K562 (cell line): Measurements from ENCODE around the gene VPS37B. TPM values are rescaled to one million over a fixed set of nuclear protein-coding genes. Genes with fewer than 3 reads are reported as not detected.

ENCODE experiments used
- CREBBP ChIP-seq: IDR thresholded peaks from one replicate; pipeline ENCODE4 v1.6.1; 2012; ENCODE audit warnings: low read depth, mild to moderate bottlenecking, control low read depth, inconsistent platforms, low read length
- DACH1 ChIP-seq: fragments of 450-650 bp; IDR thresholded peaks from 2 replicates; pipeline ENCODE4 v1.6.1; 2018; ENCODE audit not compliant: partially characterized antibody
- FOS ChIP-seq: IDR thresholded peaks from 3 replicates; pipeline ENCODE4 v1.6.1; 2011; ENCODE audit not compliant: insufficient read length; ENCODE audit errors: extremely low read depth
- FOXP4 ChIP-seq: sonication (generic); formaldehyde crosslinking; IDR thresholded peaks from 2 replicates; pipeline ENCODE4 v1.8.0; 2022; ENCODE audit warnings: mild to moderate bottlenecking, missing genetic modification reagents, borderline replicate concordance
- HNRNPH1 ChIP-seq: fragments of 200-400 bp; formaldehyde crosslinking; optimal IDR thresholded peaks from 2 replicates; pipeline ENCODE3; 2017; ENCODE audit warnings: low read depth, mild to moderate bottlenecking, low read length, moderate library complexity
- JUN ChIP-seq, 2 experiments: sonication (generic) in 1 of 2; formaldehyde crosslinking in 1 of 2; IDR thresholded peaks; 2 replicates each; pipeline versions ENCODE4 v1.6.1 to v1.8.0; 2012 to 2022; ENCODE audit warnings: borderline replicate concordance in 2 of 2, mild to moderate bottlenecking in 2 of 2, improper control_type of control experiment in 1 of 2, low read depth in 1 of 2, low read length in 1 of 2, missing genetic modification reagents in 1 of 2
- SPI1 ChIP-seq: IDR thresholded peaks from 2 replicates; pipeline ENCODE4 v1.6.1; 2011; ENCODE audit warnings: low read depth, low read length, control low read depth, borderline replicate concordance
- STAT5B ChIP-seq: fragments of 250-450 bp; sonication (Bioruptor Pico); IDR thresholded peaks from 2 replicates; pipeline ENCODE4 v1.8.0; 2021; ENCODE audit warnings: mild to moderate bottlenecking, inconsistent platforms
- ZNF253 ChIP-seq: fragments of 250-450 bp; sonication (Bioruptor Pico); conservative IDR thresholded peaks from 2 replicates; pipeline ENCODE4 v1.6.1; 2021; ENCODE audit warnings: mild to moderate bottlenecking
- polyA plus RNA-seq, 8 experiments: library from polyadenylated mRNA; depleted of rRNA in 4 of 8; stranded (reverse) in 5 of 8; unstranded in 3 of 8; fragments of >200 nt; fragmentation: Nextera tagmentation in 2 of 8; fragmentation: Illumina TruSeq in 1 of 8; extraction: Ambion mirVana in 2 of 8; extraction: Trizol in 1 of 8; gene quantifications; 2 replicates each; pipeline versions ENCODE4 v1.2.1 to v1.2.3, GENCODE V29; 2011 to 2014; ENCODE audit warnings: inconsistent platforms in 1 of 8, missing spikeins in 1 of 8
- total RNA-seq, 7 experiments: library from RNA; depleted of rRNA in 6 of 7; stranded (reverse); fragments of >200 nt in 6 of 7; fragmentation: Illumina TruSeq in 2 of 7; extraction: Trizol in 2 of 7; gene quantifications; 2 replicates each; pipeline versions ENCODE4 v1.2.1 to v1.2.3, GENCODE V29; 2011 to 2021; ENCODE audit warnings: low replicate concordance in 1 of 7
- TF ChIP-seq, protein P1 (sequence below): fragments of 450-650 bp; IDR thresholded peaks from 2 replicates; pipeline ENCODE4 v1.6.1; 2016
- TF ChIP-seq, protein P2 (sequence below): fragments of 450-650 bp; formaldehyde crosslinking; IDR thresholded peaks from 2 replicates; pipeline ENCODE4 v1.4.0; 2020; ENCODE audit warnings: mild to moderate bottlenecking, mixed read lengths

VPS37B gene
- total and polyA plus RNA-seq, 9 of the 15 experiments (the other 6 are each of a cell fraction or from before 2014, with no cell fraction given): 0.28 to 37.4 (median 17.9) TPM

DNA sequence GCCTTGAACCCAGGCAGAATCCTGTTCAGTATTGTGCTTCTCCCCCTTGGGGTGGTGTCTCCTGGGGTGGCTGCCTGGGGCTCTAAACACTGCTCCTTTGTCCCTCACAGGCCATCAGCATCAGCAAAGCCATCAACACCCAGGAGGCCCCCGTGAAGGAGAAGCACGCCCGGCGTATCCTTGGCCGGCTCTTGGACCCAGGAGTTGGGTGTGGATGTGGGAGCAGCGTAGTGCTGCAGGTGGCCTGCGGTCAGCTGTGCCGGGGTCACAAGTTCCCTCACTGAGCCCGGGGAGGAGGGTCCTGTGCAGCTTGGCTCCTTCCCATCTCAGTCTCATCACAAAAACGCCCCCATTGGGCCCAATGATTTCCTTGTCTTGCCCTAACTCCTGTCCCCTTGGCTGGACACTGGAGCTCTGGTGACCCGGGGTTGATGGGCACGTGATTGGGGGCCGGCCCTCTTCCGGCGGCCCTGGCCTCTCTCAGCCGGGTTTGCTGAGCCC is 48.0 kb downstream of the VPS37B start (continued):
- no peak for TF ChIP-seq JUN (IDR thresholded peaks at IDR 0.05; ENCODE audit: borderline replicate concordance, low read depth, low read length)
- TF ChIP-seq JUN (CRISPR knock-in tag; IDR thresholded peaks at IDR 0.05; ENCODE audit: borderline replicate concordance): no peak
- TF ChIP-seq DACH1: no peak
- TF ChIP-seq, protein P1, sequence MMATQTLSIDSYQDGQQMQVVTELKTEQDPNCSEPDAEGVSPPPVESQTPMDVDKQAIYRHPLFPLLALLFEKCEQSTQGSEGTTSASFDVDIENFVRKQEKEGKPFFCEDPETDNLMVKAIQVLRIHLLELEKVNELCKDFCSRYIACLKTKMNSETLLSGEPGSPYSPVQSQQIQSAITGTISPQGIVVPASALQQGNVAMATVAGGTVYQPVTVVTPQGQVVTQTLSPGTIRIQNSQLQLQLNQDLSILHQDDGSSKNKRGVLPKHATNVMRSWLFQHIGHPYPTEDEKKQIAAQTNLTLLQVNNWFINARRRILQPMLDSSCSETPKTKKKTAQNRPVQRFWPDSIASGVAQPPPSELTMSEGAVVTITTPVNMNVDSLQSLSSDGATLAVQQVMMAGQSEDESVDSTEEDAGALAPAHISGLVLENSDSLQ: no peak
- no peak for TF ChIP-seq SPI1
- no peak for TF ChIP-seq ZNF253 (CRISPR knock-in tag)
- TF ChIP-seq CREBBP: no peak
- no peak for TF ChIP-seq FOS
- TF ChIP-seq FOXP4 (CRISPR knock-in tag): no peak
- no peak for TF ChIP-seq STAT5B (CRISPR knock-in tag)
- TF ChIP-seq, protein P2, sequence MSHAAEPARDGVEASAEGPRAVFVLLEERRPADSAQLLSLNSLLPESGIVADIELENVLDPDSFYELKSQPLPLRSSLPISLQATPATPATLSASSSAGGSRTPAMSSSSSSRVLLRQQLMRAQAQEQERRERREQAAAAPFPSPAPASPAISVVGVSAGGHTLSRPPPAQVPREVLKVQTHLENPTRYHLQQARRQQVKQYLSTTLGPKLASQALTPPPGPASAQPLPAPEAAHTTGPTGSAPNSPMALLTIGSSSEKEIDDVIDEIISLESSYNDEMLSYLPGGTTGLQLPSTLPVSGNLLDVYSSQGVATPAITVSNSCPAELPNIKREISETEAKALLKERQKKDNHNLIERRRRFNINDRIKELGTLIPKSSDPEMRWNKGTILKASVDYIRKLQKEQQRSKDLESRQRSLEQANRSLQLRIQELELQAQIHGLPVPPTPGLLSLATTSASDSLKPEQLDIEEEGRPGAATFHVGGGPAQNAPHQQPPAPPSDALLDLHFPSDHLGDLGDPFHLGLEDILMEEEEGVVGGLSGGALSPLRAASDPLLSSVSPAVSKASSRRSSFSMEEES: no peak
- no peak for TF ChIP-seq HNRNPH1
- TF ChIP-seq, all 486 proteins: peak for 0
